Ascending aorta (tissue), 2 donors: ENCODE measurements around the gene RALGAPA2. TPM values are rescaled to one million over a fixed set of nuclear protein-coding genes. Genes with fewer than 3 reads are reported as not detected.

Experiments
- DNase-seq, 2 donors: peaks; one replicate each; pipeline ENCODE4 v3.0.0-alpha.2; 2019; ENCODE audit warnings: low spot score in 2 of 2
- H3K27ac ChIP-seq, 2 donors: fragments of 200-600 bp; sonication (generic); one replicate each; pipeline ENCODE4 v1.5.1; 2016 to 2017; ENCODE audit warnings: mild to moderate bottlenecking in 1 of 2
- H3K27me3 ChIP-seq: fragments of 200-600 bp; sonication (generic); one replicate; pipeline ENCODE4 v1.5.1; 2017
- H3K36me3 ChIP-seq, 2 donors: fragments of 200-600 bp; sonication (generic); one replicate each; pipeline ENCODE4 v1.5.1; 2016
- H3K4me1 ChIP-seq, 2 donors: fragments of 200-600 bp; sonication (generic); one replicate each; pipeline ENCODE4 v1.5.1; 2016 to 2017; ENCODE audit warnings: mild to moderate bottlenecking in 1 of 2
- H3K4me3 ChIP-seq, 2 donors: fragments of 200-600 bp; sonication (generic); one replicate each; pipeline ENCODE4 v1.5.1; 2016 to 2017; ENCODE audit warnings: mild to moderate bottlenecking in 1 of 2
- H3K9me3 ChIP-seq, 2 donors: fragments of 200-600 bp; sonication (generic); one replicate each; pipeline ENCODE4 v1.5.1; 2016
- CTCF ChIP-seq, 3 experiments: fragments of 200-600 bp in 2 of 3; fragments of 450-650 bp in 1 of 3; sonication (generic) in 2 of 3; IDR thresholded peaks; one replicate each; pipeline ENCODE4 v1.5.1; 2016 to 2019; ENCODE audit warnings: antibody characterized with exemption in 3 of 3, mild to moderate bottlenecking in 1 of 3, moderate library complexity in 1 of 3
- intact Hi-C: fragments of 100-400 bp; cut with DNase I; formaldehyde crosslinking; loops from one replicate; pipeline ENCODE4 v1.15.1; 2023
- total RNA-seq: library from RNA; depleted of rRNA; stranded (reverse); fragments of >200 nt; gene quantifications from one replicate; pipeline ENCODE4 v1.1.0, GENCODE V29; 2016

RALGAPA2 gene
- total RNA-seq, 1 donor from 2014 or later = 68.9 TPM

GRCh38 chr20:20439602-20440190 lies 272.7 kb downstream of the RALGAPA2 start:
- Histone ChIP-seq H3K36me3 (peaks cover 5 to 6% of the 10 kb centered on the region in 2 donors), H3K9me3 (no peaks in the 10 kb centered on the region), H3K27ac (no peak overlapping the region), H3K27me3 (no peaks in the 10 kb centered on the region), H3K4me1 (no peaks in the 10 kb centered on the region), H3K4me3 (no peak overlapping the region)
- no peak for TF ChIP-seq CTCF (IDR thresholded peaks at IDR 0.05)
- intact Hi-C loops = no loop called here
- no peak for DNase-seq

- H3K27me3 ChIP-seq = no peaks in the 10 kb centered on the region
- intact Hi-C loops = no loop called here
- H3K4me1 ChIP-seq = no peaks in the 10 kb centered on the region
- no peak overlapping the region for H3K27ac ChIP-seq
- H3K36me3 ChIP-seq = peaks cover 3 to 5% of the 10 kb centered on the region in 2 donors
- DNase-seq = no peak
- H3K9me3 ChIP-seq = no peaks in the 10 kb centered on the region
- H3K4me3 ChIP-seq = no peak overlapping the region
- TF ChIP-seq CTCF (IDR thresholded peaks at IDR 0.05) = no peak
Observed at GRCh38 chr20:20437314-20437713, 275.1 kb downstream of the RALGAPA2 start.

GRCh38 chr20:20436689-20437088 lies 275.8 kb downstream of the RALGAPA2 start:
- DNase-seq = no peak
- intact Hi-C loops = no loop called here

GRCh38 chr20:20435453-20435852 lies 277.0 kb downstream of the RALGAPA2 start:
- H3K4me1 ChIP-seq = no peaks in the 10 kb centered on the region
- TF ChIP-seq CTCF (IDR thresholded peaks at IDR 0.05) = no peak
- intact Hi-C loops = no loop called here
- H3K9me3 ChIP-seq = no peaks in the 10 kb centered on the region
- peaks cover 0 to 3% of the 10 kb centered on the region in 2 donors for H3K36me3 ChIP-seq
- DNase-seq = no peak
- no peak overlapping the region for H3K4me3 ChIP-seq
- H3K27me3 ChIP-seq = no peaks in the 10 kb centered on the region
- H3K27ac ChIP-seq = no peak overlapping the region

More at GRCh38 chr20:20436689-20437088, 275.8 kb downstream of the RALGAPA2 start:
- TF ChIP-seq CTCF (IDR thresholded peaks at IDR 0.05) = no peak
- Histone ChIP-seq H3K27me3 (no peaks in the 10 kb centered on the region), H3K4me3 (no peak overlapping the region), H3K4me1 (no peaks in the 10 kb centered on the region), H3K36me3 (peaks cover 3 to 5% of the 10 kb centered on the region in 2 donors), H3K27ac (no peak overlapping the region), H3K9me3 (no peaks in the 10 kb centered on the region)

GRCh38 chr20:20432618-20433286 lies 279.7 kb downstream of the RALGAPA2 start:
- Histone ChIP-seq H3K4me3 (no peak overlapping the region), H3K36me3 (peaks cover 0 to 3% of the 10 kb centered on the region in 2 donors), H3K9me3 (no peaks in the 10 kb centered on the region), H3K27me3 (no peaks in the 10 kb centered on the region), H3K27ac (no peak overlapping the region), H3K4me1 (no peaks in the 10 kb centered on the region)
- intact Hi-C loops = no loop called here
- no peak for TF ChIP-seq CTCF (IDR thresholded peaks at IDR 0.05)
- DNase-seq = no peak
